Midbrain (tissue), 1 donor: ENCODE data around the gene OR6N1.

Source experiments
- DNase-seq: peaks from one replicate; lab custom pipeline; 2025; lab: John Stamatoyannopoulos, UW

Gene OR6N1

DNA sequence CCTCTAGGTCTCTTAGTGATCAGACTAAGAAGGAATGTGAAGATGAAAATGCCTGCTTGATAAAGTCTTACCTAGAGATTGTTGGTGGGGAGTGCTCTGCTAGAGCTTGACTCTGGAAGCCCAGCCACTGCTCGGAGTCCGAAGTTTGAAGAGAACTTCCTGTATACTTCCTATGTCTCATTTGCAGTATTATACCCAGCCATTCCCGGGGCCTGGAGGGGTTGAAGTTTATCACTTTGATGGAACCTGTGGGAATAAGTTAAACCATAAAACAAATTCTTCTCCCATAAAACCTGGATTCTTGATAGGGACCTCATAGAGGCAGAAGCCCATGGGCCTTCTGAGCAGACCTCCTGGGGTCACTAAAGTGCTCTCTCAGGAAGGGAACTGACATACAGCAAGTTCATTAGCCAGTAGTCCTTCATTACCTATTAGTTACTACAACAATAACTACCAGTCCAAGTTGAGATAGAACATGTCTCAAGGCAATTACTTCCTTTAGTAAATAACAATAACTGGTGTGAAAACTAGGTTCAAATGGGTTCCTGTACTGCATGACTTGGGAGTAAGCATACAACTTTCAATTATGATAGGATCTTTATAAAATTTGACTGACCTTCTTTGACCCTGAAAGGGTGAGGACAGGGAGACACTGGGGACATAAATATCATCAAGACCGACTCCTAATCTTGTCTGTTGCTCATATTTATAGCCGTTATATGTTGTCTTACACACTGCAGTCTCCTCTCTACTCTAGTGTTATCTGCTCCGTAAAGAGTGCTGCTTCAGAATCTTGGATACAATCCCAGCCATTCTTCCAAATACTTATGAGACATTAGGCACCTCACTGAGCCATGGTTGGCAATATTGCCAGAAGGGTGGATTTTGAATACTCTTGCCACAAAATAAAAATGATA lies at the start of gene OR6N1:
Gene OR6N1 (minus strand): TSS at position 246 of the 917 bp plus-strand sequence. CDS start 5,513 bp downstream, outside the sequence.
- DNase-seq = no peak

GRCh38 chr1:158821723-158822122 lies 49.7 kb upstream of the OR6N1 start:
- DNase-seq = no peak

- no peak for DNase-seq
Measured at GRCh38 chr1:158819461-158820443, 47.8 kb upstream of the OR6N1 start.

DNA sequence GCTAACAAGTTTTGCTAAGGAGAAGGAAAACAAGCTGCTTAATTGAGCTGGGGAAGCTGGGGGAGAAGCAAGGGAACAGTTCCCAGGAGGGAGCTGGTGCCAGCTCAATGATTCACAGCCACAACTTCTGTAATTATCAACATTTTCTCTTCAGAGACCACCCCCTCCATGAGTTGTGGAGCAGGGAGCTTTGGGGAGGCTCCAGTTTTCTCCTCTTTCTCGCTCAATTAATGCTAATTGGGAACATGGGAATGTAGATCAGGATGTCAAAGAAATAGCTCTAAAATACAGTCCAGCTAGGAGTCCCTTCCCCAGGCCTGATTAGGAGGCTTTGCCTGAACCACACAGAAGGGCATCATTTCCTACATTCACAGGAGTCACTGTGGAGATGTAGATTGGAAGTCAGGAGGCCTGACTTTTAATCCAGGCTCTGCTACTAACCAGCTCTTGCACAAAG lies 47.0 kb upstream of the OR6N1 start:
- DNase-seq = no peak

DNA sequence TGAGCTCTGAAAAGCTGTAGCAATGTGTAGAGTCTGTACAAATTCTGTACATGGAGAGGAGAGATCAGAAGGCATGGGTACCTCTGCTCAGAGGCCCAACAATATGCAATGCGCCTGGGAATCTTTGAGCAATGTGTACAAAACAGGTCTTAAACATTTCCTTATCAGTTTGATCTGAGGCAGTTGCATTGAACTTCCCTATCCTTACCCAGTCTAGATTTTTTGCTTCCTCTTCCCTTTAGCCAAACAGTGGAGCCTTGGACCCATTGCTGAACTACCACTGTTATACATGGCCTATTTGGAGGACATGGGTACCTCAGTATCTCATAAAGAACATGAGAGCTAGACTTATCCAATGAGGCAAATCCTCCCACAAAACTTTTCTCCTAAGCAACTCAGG lies 46.6 kb upstream of the OR6N1 start:
- DNase-seq = no peak

- DNase-seq = no peak
Measured at GRCh38 chr1:158814970-158815369, 43.0 kb upstream of the OR6N1 start.

GRCh38 chr1:158813164-158813563 lies 41.2 kb upstream of the OR6N1 start:
- no peak for DNase-seq

DNA sequence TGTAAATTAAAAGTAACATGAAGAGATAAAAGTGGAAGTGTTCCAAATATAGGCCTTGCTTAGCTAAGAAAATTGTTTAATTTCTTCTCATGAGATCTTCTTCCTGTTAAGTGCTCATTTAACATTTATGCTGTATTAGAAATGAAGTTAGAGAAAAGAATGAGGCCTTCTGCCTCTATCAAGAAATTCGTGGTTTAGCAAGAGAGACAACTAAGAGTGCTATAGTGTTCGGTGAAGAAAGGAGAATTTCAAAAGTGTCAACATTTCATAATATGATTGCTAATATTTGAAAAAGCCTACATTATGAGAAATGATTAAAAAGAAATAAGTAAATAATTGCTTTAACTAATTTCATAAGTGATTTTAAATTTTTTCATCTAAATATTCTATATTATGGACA lies 40.3 kb upstream of the OR6N1 start:
- DNase-seq = no peak

- DNase-seq = no peak
Measured at GRCh38 chr1:158810311-158810710, 38.3 kb upstream of the OR6N1 start.

DNA sequence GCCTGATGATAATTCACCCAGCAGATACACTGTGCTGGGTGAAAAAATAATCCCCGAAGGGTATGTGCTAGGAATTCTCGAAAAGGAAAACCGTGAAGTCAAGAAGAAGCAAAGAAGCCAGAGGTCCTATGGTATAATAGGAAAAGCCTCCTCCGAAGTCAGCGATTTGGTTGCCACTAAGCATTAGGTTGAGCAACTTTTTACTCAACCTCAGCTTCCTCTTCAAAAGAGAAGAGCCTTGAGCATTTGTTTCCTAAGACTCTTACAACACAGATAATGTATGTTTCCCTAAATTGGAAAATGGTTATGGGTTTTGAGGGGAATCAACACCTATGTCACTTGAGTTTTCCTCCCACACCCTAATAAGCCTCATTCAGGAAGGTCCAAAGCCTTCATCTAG lies 37.9 kb upstream of the OR6N1 start:
- peak; percentile 5 for DNase-seq

DNA sequence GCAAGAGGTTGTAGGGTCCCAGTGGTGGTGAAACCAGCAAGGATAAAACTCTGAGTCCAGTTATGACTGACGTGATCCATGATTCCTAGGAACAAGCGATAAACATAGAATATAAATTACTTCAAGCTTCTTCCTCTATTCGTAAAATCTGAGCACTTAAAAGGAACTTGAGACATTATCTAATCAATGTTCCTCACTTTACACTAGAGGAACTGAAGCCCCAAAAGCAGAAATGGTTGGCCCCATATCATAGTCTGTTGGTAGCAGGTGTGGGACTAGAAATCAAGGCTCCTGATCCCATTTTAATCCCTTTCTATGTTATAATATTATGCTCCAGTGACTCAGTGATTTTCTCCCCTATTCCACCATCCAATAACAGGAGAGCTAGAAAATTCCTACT lies 37.3 kb upstream of the OR6N1 start:
- no peak for DNase-seq

- DNase-seq = no peak
Measured at GRCh38 chr1:158806916-158807536, 35.0 kb upstream of the OR6N1 start.

DNA sequence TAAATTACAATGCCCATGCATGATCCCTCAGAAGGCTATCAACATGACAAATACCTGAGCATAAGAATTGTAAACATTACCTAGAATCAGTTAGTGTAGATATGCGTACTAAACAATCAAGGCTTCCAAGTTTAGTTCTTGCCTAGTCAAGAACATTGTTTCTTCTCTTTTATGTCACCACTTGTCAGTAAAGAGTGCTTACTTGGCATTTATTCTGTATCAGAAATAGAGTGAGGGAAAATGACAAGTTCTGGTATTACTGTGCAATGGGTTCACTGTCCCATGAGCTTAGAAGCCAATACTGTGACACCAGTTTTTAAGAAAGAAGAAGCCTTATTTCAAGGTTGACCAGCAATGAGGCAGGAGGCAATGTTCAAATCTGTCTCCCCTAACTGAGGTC lies 31.7 kb upstream of the OR6N1 start:
- no peak for DNase-seq

DNA sequence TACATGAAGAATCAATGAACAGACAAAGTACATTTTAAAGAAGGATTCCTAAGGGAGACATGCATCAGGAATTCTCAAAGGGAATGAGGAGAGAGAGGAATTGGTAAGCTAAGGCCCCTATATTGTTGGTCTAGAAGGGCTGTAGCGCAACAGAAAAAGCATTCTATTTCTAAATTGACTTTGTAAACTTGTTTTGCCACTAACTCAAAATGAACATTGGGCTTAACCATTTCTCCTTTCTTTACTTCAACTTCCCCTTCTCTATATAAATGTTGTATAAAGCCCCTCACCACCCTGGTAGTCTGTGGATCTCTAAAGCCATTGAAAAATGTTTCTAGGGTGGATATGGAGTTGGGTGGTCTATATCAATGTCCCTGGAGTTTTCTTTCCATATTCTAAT lies 29.4 kb upstream of the OR6N1 start:
- no peak for DNase-seq

DNA sequence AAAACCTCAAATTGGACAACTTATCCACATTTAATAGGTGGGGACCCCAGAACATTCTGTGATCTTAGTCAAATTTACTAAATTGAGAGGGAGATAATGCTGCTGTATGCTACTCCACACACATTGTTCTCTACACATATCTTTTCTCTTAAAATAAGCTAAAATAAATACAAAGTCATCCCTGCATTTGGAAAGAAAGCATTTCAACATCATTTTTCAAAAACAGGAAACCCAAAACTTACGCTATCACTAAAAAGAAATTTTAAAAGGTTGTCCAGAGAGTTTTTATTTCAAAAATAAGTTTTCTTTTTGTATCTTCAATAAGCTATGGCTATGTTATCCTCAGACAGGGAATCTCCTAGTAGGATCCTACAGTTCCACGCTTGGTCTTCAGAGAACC lies 28.5 kb upstream of the OR6N1 start:
- DNase-seq = no peak

DNA sequence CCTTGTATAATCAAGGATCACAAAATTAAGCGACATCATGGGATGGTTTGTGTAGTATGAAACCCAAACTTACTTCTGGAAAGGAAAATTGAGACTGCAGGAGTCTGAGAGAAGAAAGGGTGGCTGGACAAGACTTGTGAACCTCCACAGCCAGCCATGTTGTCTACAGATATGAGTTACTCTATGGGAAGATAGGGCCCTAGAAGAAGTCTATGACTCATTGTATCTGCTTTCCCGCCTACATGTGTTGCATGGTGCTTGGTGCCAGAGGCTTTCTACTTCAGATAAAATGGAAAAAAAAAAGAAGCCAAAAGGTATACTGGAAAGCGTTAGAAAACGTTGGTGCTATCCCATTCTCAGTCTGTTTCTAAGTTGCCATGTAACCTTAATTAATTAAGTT lies 27.7 kb upstream of the OR6N1 start:
- no peak for DNase-seq

- no peak for DNase-seq
Measured at GRCh38 chr1:158798531-158798930, 26.5 kb upstream of the OR6N1 start.

- DNase-seq = no peak
Measured at GRCh38 chr1:158794247-158794646, 22.3 kb upstream of the OR6N1 start.

- no peak for DNase-seq
Measured at GRCh38 chr1:158793604-158794003, 21.6 kb upstream of the OR6N1 start.

DNA sequence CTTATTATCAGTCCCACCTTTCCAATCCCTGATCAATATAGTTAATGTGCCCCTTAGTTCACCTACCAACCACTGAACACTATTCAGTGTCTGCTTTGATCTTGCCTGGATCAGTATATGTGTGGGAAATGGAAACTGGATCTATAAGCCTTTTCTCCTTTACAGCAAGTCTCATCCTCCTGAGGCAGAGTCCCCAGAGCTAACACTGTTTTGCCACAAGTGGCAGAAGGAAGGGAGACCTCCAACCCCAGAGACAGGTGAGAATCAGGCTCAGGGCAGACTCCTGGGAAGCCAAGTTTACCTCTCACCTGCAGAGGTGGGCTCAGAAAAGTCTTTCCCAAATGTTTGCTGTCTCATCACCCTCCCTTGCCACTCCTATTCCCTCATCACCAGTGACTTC lies 9.1 kb upstream of the OR6N1 start, which contains the start of gene OR6N2:
Gene OR6N2 (minus strand): TSS at position 101 of the 400 bp plus-strand sequence. CDS start 3,569 bp downstream, outside the sequence.
- no peak for DNase-seq

GRCh38 chr1:158754420-158754819 lies 17.6 kb downstream of the OR6N1 start, which contains the start of gene OR6K6:
TSS of gene OR6K6 (plus strand) at chr1:158754720. CDS start at chr1:158754888, 168 bp downstream.
- no peak for DNase-seq
